OCI-LY7 (cell line): ENCODE data around the gene SGMS1. TPM values are rescaled to one million over a fixed set of nuclear protein-coding genes. Genes with fewer than 3 reads are reported as not detected.
A peak's percentile ranks its signal among the peaks of the same experiment; 100 is the strongest.

Source experiments
- BruUV-seq: library from RNA; stranded (reverse); fragments of 400-500 nt; replicated peaks from 2 replicates; lab custom pipeline; 2021; lab: Mats Ljungman, UMichigan
- CTCF ChIA-PET: fragments of 300-600 bp; sonication (Branson Sonifier 250); formaldehyde crosslinking; loops from one replicate; lab custom pipeline; 2022; ENCODE audit warnings: antibody characterized with exemption; ENCODE audit not compliant: unreplicated experiment; lab: Charles Lee
- POLR2A ChIA-PET: fragments of 300-600 bp; sonication (Branson Sonifier 250); formaldehyde crosslinking; loops from one replicate; lab custom pipeline; 2022; ENCODE audit warnings: antibody characterized with exemption; lab: Charles Lee
- DNase-seq: peaks from one replicate; pipeline ENCODE4 v3.0.0-alpha.2; 2015; ENCODE audit warnings: low spot score
- H2AFZ ChIP-seq: fragments of 200-600 bp; sonication (generic), shearing (Covaris generic); 2 replicates; pipeline ENCODE4 v1.6.1; 2014; ENCODE audit warnings: mild to moderate bottlenecking, antibody characterized with exemption, low read length, moderate library complexity
- H3K27ac ChIP-seq: fragments of 200-600 bp; sonication (generic); 2 replicates; pipeline ENCODE4 v1.5.1; 2014; ENCODE audit warnings: mixed run types, low read depth, mild to moderate bottlenecking, moderate library complexity, low read length, inconsistent platforms; ENCODE audit not compliant: poor library complexity, severe bottlenecking
- H3K36me3 ChIP-seq: fragments of 200-600 bp; sonication (generic); 2 replicates; pipeline ENCODE4 v1.6.1; 2014; ENCODE audit warnings: mild to moderate bottlenecking, antibody characterized with exemption, low read length, moderate library complexity, mixed read lengths; ENCODE audit not compliant: insufficient read depth
- H3K4me1 ChIP-seq: fragments of 200-600 bp; sonication (generic); 2 replicates; pipeline ENCODE4 v1.5.1; 2014; ENCODE audit warnings: mild to moderate bottlenecking, low read length; ENCODE audit not compliant: insufficient read depth, poor library complexity, severe bottlenecking
- H3K4me2 ChIP-seq: fragments of 200-600 bp; sonication (generic); 2 replicates; pipeline ENCODE4 v1.6.1; 2014; ENCODE audit warnings: mild to moderate bottlenecking, low read length
- H3K4me3 ChIP-seq: fragments of 200-600 bp; sonication (generic); 2 replicates; pipeline ENCODE4 v1.5.1; 2014; ENCODE audit warnings: mild to moderate bottlenecking, low read depth, low read length; ENCODE audit not compliant: poor library complexity, severe bottlenecking
- H3K79me2 ChIP-seq: fragments of 200-600 bp; sonication (generic); 2 replicates; pipeline ENCODE4 v1.6.1; 2016; ENCODE audit warnings: low read depth, mild to moderate bottlenecking, low read length, moderate library complexity, mixed read lengths; ENCODE audit not compliant: insufficient read depth
- H3K9me2 ChIP-seq: fragments of 200-600 bp; sonication (generic); 2 replicates; pipeline ENCODE4 v1.6.1; 2016; ENCODE audit warnings: mild to moderate bottlenecking, low read length, mixed read lengths; ENCODE audit not compliant: insufficient read depth
- H3K9me3 ChIP-seq: fragments of 200-600 bp; sonication (generic); 2 replicates; pipeline ENCODE4 v1.6.1; 2014; ENCODE audit warnings: mild to moderate bottlenecking, mixed run types, low read length, mixed read lengths
- H4K20me1 ChIP-seq: fragments of 200-600 bp; sonication (generic); 2 replicates; pipeline ENCODE4 v1.6.1; 2014; ENCODE audit warnings: mild to moderate bottlenecking, antibody characterized with exemption, low read length, moderate library complexity, mixed read lengths; ENCODE audit not compliant: insufficient read depth
- EZH2phosphoT487 ChIP-seq: fragments of 200-600 bp; sonication (generic); IDR thresholded peaks from 2 replicates; pipeline ENCODE4 v1.6.1; 2018; ENCODE audit warnings: low read depth, borderline replicate concordance, mild to moderate bottlenecking, mixed run types, antibody characterized with exemption, low read length, moderate library complexity, mixed read lengths
- intact Hi-C: fragments of 100-400 bp; cut with micrococcal nuclease; formaldehyde crosslinking; loops from one replicate; pipeline ENCODE4 v1.10.0; 2022; ENCODE audit not compliant: unreplicated experiment
- total RNA-seq, 2 experiments: library from RNA; depleted of rRNA in 1 of 2; stranded (reverse); fragments of >200 nt in 1 of 2; shearing (Covaris generic) in 1 of 2; gene quantifications; 2 replicates each; pipeline ENCODE4 v1.2.3, GENCODE V29; 2014 to 2022
- TF ChIP-seq, protein P1 (sequence below): fragments of 200-600 bp; sonication (generic); conservative IDR thresholded peaks from 2 replicates; pipeline ENCODE4 v1.5.1; 2014; ENCODE audit warnings: mild to moderate bottlenecking, antibody characterized with exemption, low read length, moderate library complexity, mixed read lengths

The SGMS1 gene
- total RNA-seq, 2 experiments from 2014 or later = 45.4 to 57.5 TPM

DNA sequence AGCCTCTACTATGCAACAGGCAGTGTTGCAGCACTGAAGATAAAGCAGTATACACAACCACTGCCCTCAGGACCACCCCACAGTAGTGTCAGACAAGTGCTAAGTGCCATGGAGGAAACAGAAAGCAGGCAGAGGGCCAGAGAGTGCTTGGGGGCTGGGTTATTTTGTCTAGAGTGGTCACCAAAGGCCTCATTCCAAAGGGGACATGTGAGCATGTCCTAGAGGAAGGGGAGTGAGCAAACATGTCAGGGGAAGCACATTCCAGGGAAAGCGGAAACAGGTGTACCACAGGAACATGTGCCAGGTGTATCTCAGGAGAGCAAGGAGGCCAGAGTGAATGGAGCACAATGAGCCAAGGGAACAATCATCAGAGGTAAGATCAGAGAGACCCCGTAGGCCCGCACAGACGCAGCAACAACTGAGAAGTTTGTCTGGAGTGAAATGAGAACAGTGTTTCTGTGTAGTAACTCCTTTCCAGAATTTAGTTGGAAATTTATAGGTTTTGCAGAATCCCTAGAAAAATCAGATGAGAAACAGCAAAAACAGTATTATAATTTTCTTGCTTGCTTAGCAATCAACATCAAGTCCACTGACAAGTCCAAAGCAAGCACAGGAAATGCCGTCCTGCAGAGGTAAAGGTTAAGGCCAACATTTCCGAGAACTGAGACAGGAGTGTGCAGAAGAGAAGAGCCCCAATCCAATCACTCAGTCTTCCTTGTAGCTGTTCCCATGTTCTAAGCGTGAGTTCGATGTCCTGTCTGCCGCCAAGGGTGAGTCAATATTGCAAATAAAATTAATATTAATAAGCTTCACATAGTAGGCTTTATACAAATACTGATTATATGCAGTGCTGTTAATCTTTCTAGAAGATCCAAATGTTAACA is 67.3 kb downstream of the SGMS1 start:
- H3K9me3 ChIP-seq = no peaks in the 10 kb centered on the region
- ChIA-PET POLR2A (interaction anchor here (0.5 to 3.5 kb wide), 11 partner anchors 12 to 398 kb away, joined by 3 to 24 read pairs (median 4); no protein-coding TSS in a partner anchor), CTCF (no interaction called here)
- H4K20me1 ChIP-seq = peaks cover 4% of the 10 kb centered on the region; the same call in 1 of the 2 replicates
- peaks cover 3% of the 10 kb centered on the region; the same call in 1 of the 2 replicates for H3K36me3 ChIP-seq
- intact Hi-C loops = no loop called here
- no peaks in the 10 kb centered on the region for H3K9me2 ChIP-seq
- no peak overlapping the region for H2AFZ ChIP-seq
- peaks cover 20% of the 10 kb centered on the region for H3K4me1 ChIP-seq
- H3K4me3 ChIP-seq = no peak overlapping the region
- no TSS peak for BruUV-seq
- no peak overlapping the region for H3K27ac ChIP-seq
- TF ChIP-seq, protein P1, sequence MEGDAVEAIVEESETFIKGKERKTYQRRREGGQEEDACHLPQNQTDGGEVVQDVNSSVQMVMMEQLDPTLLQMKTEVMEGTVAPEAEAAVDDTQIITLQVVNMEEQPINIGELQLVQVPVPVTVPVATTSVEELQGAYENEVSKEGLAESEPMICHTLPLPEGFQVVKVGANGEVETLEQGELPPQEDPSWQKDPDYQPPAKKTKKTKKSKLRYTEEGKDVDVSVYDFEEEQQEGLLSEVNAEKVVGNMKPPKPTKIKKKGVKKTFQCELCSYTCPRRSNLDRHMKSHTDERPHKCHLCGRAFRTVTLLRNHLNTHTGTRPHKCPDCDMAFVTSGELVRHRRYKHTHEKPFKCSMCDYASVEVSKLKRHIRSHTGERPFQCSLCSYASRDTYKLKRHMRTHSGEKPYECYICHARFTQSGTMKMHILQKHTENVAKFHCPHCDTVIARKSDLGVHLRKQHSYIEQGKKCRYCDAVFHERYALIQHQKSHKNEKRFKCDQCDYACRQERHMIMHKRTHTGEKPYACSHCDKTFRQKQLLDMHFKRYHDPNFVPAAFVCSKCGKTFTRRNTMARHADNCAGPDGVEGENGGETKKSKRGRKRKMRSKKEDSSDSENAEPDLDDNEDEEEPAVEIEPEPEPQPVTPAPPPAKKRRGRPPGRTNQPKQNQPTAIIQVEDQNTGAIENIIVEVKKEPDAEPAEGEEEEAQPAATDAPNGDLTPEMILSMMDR = no peak
- TF ChIP-seq EZH2phosphoT487 = no peak
- no peak for DNase-seq
- H3K4me2 ChIP-seq = no peak overlapping the region
- H3K79me2 ChIP-seq = peaks cover 6% of the 10 kb centered on the region; the same call in 1 of the 2 replicates

DNA sequence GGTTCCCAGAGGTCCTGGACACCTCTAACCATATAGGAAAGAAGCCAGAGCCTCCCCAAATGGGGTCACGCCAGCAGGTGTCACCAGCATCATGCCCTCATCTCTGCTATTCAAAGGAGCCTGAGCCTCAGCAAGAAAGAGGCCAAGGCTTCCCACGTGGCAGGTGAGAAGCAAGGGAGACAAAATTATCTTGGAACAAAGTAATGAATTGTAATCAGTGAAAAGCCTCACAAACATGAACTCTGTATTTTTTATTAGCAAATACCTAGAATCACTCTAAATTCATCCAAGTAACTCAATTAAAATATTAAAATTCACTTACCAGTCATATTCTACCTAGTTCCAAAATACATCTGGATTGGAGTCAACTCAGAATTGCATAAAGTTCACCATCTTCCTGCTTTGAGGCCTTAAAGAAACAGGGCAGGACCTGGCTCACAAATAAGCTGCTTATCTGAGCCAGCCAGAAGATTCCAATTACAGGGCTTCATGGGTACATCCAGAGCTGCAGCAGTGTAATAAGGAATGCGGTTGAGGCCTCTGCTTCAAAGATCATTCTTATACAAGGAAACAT is 68.7 kb downstream of the SGMS1 start:
- Histone ChIP-seq H3K9me2 (no peaks in the 10 kb centered on the region), H2AFZ (no peak overlapping the region), H3K9me3 (no peaks in the 10 kb centered on the region), H3K4me3 (no peak overlapping the region), H3K27ac (no peak overlapping the region), H3K4me1 (peaks cover 16% of the 10 kb centered on the region), H3K4me2 (no peak overlapping the region), H4K20me1 (peaks cover 4% of the 10 kb centered on the region; the same call in 1 of the 2 replicates), H3K36me3 (peaks cover 3% of the 10 kb centered on the region; the same call in 1 of the 2 replicates), H3K79me2 (peaks cover 6% of the 10 kb centered on the region; the same call in 1 of the 2 replicates)
- TF ChIP-seq EZH2phosphoT487 = no peak
- TF ChIP-seq, protein P1 = peak; percentile 71
- BruUV-seq = no TSS peak
- CTCF ChIA-PET = interaction anchor here (0.9 kb wide), 1 partner anchor 58 kb away, joined by 3 read pairs; no protein-coding TSS in a partner anchor
- POLR2A ChIA-PET = interaction anchor here (0.7 to 3.5 kb wide), 7 partner anchors 11 to 104 kb away, joined by 3 to 24 read pairs (median 4); no protein-coding TSS in a partner anchor
- intact Hi-C loops = loop anchor here (5.0 kb wide), 1 partner anchor 327 kb away; no protein-coding TSS in a partner anchor
- DNase-seq = peak; percentile 42
